ENCODE measurements around the gene ZBTB7B. TPM values are rescaled to one million over a fixed set of nuclear protein-coding genes. Genes with fewer than 3 reads are reported as not detected.

ZBTB7B gene
- total RNA-seq, 1 donor from 2014 or later, result 56.6 TPM

DNA sequence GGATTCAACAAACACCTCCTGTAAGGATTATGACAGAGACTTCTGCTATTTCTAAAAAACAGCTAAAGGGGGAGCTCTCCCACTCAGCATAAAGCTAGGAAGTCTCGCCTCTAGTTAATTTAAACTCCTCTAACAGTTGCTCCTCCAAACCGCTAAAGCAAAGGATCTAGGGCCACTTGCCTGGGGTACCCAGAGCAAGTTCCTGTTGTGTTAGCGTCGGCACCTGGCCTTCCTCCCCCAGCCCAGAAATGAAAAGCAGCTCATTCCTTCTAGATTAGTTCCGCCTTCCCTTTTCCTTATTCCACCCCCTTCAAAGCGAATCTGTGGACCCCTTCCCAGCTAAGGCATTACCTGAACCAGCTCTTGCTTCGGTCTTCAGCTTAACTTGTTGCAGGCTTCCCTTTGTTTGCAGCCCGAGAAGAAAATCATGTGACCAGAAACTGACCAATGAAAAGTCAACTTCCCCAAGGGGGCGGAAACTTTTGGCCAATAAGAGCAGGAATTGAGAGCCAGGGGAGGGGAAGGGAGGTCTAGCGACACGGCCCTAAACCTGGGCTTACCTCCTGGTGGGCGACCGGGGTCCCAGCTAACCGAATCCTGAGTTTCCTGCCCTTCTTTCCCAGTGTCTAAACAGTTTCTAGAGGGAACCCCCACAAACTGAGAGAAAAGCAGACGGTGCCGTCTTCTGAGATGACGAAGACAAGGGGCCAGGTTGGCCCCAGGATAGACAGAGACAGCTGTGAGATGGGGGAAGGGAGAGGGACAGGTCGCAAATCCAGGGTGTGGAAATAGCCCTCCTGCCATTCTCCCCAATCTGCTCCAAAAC is 46.7 kb upstream of the ZBTB7B start, which contains the start of gene PBXIP1:
TSS of gene PBXIP1 (minus strand) at position 382 of the 826 bp plus-strand sequence. CDS start 2,378 bp downstream, outside the sequence.
- H3K27ac Mint-ChIP-seq, result peak within 1 kb of the TSS; percentile 93
- H3K9me3 Mint-ChIP-seq, result no peaks in the 10 kb centered on the region
- peak within 1 kb of the TSS; percentile 91 for H3K4me3 Mint-ChIP-seq
- POLR2A ChIA-PET, result interaction anchor here (0.6 to 6.8 kb wide), 15 partner anchors 10 to 570 kb away, joined by 3 to 52 read pairs (median 6); partner anchors contain the start of genes CKS1B, FLAD1, KCNN3 and KRTCAP2
- CTCF ChIA-PET, result interaction anchor here (0.7 to 2.3 kb wide), 8 partner anchors 20 to 396 kb away, joined by 3 to 11 read pairs (median 6); partner anchors contain the start of genes ADAM15 and PMVK
- intact Hi-C loops (cut with micrococcal nuclease), result loop anchor here (1.0 to 5.0 kb wide), 4 partner anchors 18 to 399 kb away; partner anchors contain the start of genes CKS1B and UBE2Q1
- peak; percentile 72 for ATAC-seq (ENCODE audit: low read depth)
- DNase-seq, result peak; percentile 52
- peaks cover 81% of the 10 kb centered on the region for H3K4me1 Mint-ChIP-seq
- H3K27me3 Mint-ChIP-seq, result no peaks in the 10 kb centered on the region
- TF ChIP-seq, protein P1, sequence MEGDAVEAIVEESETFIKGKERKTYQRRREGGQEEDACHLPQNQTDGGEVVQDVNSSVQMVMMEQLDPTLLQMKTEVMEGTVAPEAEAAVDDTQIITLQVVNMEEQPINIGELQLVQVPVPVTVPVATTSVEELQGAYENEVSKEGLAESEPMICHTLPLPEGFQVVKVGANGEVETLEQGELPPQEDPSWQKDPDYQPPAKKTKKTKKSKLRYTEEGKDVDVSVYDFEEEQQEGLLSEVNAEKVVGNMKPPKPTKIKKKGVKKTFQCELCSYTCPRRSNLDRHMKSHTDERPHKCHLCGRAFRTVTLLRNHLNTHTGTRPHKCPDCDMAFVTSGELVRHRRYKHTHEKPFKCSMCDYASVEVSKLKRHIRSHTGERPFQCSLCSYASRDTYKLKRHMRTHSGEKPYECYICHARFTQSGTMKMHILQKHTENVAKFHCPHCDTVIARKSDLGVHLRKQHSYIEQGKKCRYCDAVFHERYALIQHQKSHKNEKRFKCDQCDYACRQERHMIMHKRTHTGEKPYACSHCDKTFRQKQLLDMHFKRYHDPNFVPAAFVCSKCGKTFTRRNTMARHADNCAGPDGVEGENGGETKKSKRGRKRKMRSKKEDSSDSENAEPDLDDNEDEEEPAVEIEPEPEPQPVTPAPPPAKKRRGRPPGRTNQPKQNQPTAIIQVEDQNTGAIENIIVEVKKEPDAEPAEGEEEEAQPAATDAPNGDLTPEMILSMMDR (IDR thresholded peaks at IDR 0.05), result no peak
- H3K36me3 Mint-ChIP-seq (ENCODE audit: low read depth), result peaks cover 20% of the 10 kb centered on the region

DNA sequence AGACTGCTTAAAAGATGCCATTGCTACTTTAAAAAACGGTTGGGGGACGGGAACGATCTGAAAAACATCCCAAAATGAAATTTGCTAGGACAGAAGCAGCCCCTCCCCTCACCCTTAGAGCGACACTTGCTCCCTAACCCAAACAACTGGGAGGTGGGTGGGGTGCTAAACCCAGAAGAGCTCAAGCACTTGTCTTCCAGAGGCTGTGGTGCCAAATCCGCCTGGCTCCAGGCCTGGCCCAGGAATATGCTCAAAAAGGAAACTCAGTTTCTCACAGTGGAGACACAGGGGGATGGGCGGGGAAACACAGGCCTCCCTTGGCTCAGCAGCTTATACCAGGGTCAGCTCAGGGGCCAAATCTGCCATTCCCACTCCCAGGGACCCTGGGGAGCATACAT is 46.1 kb upstream of the ZBTB7B start:
- peak overlapping the region; percentile 91 for H3K4me3 Mint-ChIP-seq
- peaks cover 77% of the 10 kb centered on the region for H3K4me1 Mint-ChIP-seq
- no peaks in the 10 kb centered on the region for H3K27me3 Mint-ChIP-seq
- peaks cover 22% of the 10 kb centered on the region for H3K36me3 Mint-ChIP-seq (ENCODE audit: low read depth)
- ChIA-PET CTCF (interaction anchor here (0.8 to 2.3 kb wide), 6 partner anchors 20 to 397 kb away, joined by 3 to 11 read pairs (median 6); partner anchors contain the start of genes ADAM15 and PMVK), POLR2A (interaction anchor here (1.0 to 6.8 kb wide), 11 partner anchors 10 to 571 kb away, joined by 3 to 52 read pairs (median 7); partner anchors contain the start of genes CKS1B, FLAD1, KCNN3 and PMVK)
- H3K27ac Mint-ChIP-seq, result peak overlapping the region; percentile 93
- H3K9me3 Mint-ChIP-seq, result no peaks in the 10 kb centered on the region
- intact Hi-C loops (cut with micrococcal nuclease), result loop anchor here (1.0 to 5.0 kb wide), 2 partner anchors 19 to 399 kb away; partner anchors contain the start of gene UBE2Q1
- no peak for DNase-seq
- TF ChIP-seq, protein P1 (IDR thresholded peaks at IDR 0.05), result no peak
- ATAC-seq (ENCODE audit: low read depth), result no peak

DNA sequence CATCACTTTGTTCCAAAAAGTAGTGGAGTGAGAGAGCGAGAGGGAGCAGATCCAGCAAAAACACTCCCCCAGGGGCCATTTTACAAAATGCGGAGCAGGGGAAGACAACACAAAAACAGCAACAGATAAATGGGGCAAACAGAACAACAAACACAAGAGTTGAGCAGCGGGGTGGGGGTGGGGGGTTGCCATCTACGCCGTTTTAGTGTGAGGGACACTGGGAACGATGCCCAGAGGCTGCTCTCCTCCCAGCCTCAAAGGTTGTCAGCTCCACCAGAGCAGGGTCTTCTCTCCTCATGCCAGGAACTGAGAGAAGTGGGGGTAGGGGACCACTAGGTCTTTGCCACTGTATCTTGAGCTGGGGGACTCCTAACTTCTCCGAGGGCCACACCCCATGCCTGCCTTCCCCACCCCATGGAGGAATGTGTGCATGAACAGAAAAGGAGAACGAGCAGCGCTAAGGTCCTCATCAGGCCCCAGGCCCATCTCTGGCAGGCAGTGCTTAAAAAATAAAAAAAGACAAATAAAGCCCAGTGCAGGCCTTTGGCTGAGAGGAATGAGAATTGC is 45.4 kb upstream of the ZBTB7B start:
- peaks cover 72% of the 10 kb centered on the region for H3K4me1 Mint-ChIP-seq
- ChIA-PET CTCF (interaction anchor here (0.8 to 1.4 kb wide), 2 partner anchors 42 to 397 kb away, joined by 3 to 7 read pairs; no protein-coding TSS in a partner anchor), POLR2A (interaction anchor here (0.7 to 2.1 kb wide), 2 partner anchors 17 to 21 kb away, joined by 3 to 22 read pairs; partner anchors contain the start of genes CKS1B and PMVK)
- no peaks in the 10 kb centered on the region for H3K27me3 Mint-ChIP-seq
- TF ChIP-seq, protein P1 (IDR thresholded peaks at IDR 0.05), result no peak
- peaks cover 23% of the 10 kb centered on the region for H3K36me3 Mint-ChIP-seq (ENCODE audit: low read depth)
- H3K4me3 Mint-ChIP-seq, result no peak overlapping the region
- no peak for ATAC-seq (ENCODE audit: low read depth)
- intact Hi-C loops (cut with micrococcal nuclease), result loop anchor here (5.0 kb wide), 1 partner anchor 400 kb away; the partner anchor contains the start of gene UBE2Q1
- no peaks in the 10 kb centered on the region for H3K9me3 Mint-ChIP-seq
- H3K27ac Mint-ChIP-seq, result no peak overlapping the region
- DNase-seq, result no peak

DNA sequence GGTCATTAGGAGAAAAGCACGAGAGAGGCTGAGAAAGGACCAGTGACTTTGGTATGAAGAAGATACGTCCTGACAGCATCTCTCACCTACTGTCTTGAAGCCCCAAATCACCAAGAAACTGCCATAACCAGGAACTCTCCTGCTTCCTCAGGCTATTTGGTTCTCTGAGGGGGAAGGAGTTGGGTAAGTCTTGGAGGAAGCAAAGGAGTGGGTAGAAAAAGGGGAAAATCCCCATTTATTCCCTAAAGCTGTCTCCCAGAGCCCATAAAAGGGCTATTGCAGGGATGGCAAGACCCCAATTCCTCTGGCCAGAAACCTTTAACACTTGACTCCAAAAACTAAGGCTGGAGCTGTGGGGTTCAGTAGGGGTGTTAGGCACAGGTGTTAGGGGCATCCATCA is 44.6 kb upstream of the ZBTB7B start:
- TF ChIP-seq, protein P1 (IDR thresholded peaks at IDR 0.05), result no peak
- H3K36me3 Mint-ChIP-seq (ENCODE audit: low read depth), result peaks cover 25% of the 10 kb centered on the region
- H3K9me3 Mint-ChIP-seq, result no peaks in the 10 kb centered on the region
- DNase-seq (no peak), ATAC-seq (ENCODE audit: low read depth) (no peak)
- no peak overlapping the region for H3K27ac Mint-ChIP-seq
- ChIA-PET POLR2A (no interaction called here), CTCF (interaction anchor here (1.1 kb wide), 1 partner anchor 59 kb away, joined by 5 read pairs; no protein-coding TSS in a partner anchor)
- no peak overlapping the region for H3K4me3 Mint-ChIP-seq
- intact Hi-C loops (cut with micrococcal nuclease), result loop anchor here (5.0 kb wide), 1 partner anchor 401 kb away; the partner anchor contains the start of gene UBE2Q1
- no peaks in the 10 kb centered on the region for H3K27me3 Mint-ChIP-seq
- H3K4me1 Mint-ChIP-seq, result peaks cover 72% of the 10 kb centered on the region

Measured in activated B cell treated with CpG ODN at 0.5 μM for 24 hours (primary cell).